Measurements from ENCODE around the gene RASAL1. TPM values are rescaled to one million over a fixed set of nuclear protein-coding genes. Genes with fewer than 3 reads are reported as not detected.

Gene RASAL1
- total RNA-seq, 2 donors from 2014 or later, result 1.6 to 9.9 TPM

GRCh38 chr12:113050795-113051194 is 84.8 kb downstream of the RASAL1 start:
- TF ChIP-seq POLR2AphosphoS5 (IDR thresholded peaks at IDR 0.05) (no peak), CTCF (IDR thresholded peaks at IDR 0.05) (no peak), POLR2A (IDR thresholded peaks at IDR 0.05) (no peak)
- intact Hi-C loops (cut with DNase I), result no loop called here
- Histone ChIP-seq H3K27me3 (replicated peaks; ENCODE audit: insufficient read depth) (no peaks in the 10 kb centered on the region), H3K9me3 (no peaks in the 10 kb centered on the region), H3K36me3 (no peaks in the 10 kb centered on the region), H3K4me3 (no peak overlapping the region), H3K4me1 (replicated peaks) (no peaks in the 10 kb centered on the region), H3K27ac (no peak overlapping the region)
- WGBS, result 56% methylated on average over 7 of the region's 7 CpGs
- DNase-seq (ENCODE audit: low spot score), result no peak

- WGBS, result 42% methylated on average over 11 of the region's 11 CpGs
- H3K9me3 ChIP-seq, result no peaks in the 10 kb centered on the region
- no peaks in the 10 kb centered on the region for H3K27me3 ChIP-seq (replicated peaks; ENCODE audit: insufficient read depth)
- no peaks in the 10 kb centered on the region for H3K36me3 ChIP-seq
- TF ChIP-seq CTCF (IDR thresholded peaks at IDR 0.05), result peak in 1 of 4 experiments; percentile 10
- no peak for TF ChIP-seq POLR2A (IDR thresholded peaks at IDR 0.05)
- TF ChIP-seq POLR2AphosphoS5 (IDR thresholded peaks at IDR 0.05), result no peak
- intact Hi-C loops (cut with DNase I), result loop anchor here (5.0 kb wide), 2 partner anchors 107 to 122 kb away; no protein-coding TSS in a partner anchor
- no peak overlapping the region for H3K27ac ChIP-seq
- H3K4me3 ChIP-seq, result no peak overlapping the region
- no peak for DNase-seq (ENCODE audit: low spot score)
- H3K4me1 ChIP-seq (replicated peaks), result no peaks in the 10 kb centered on the region
These were observed 85.4 kb downstream of the RASAL1 start for GRCh38 chr12:113049976-113050742.

Small RNA genes lying within 50 kb of the gene (microRNA-seq; reads per million reads assigned to microRNA genes)
- gene MIR7106, result not detected

Small RNA genes lying within 50 kb of the gene (small RNA-seq; reads per million reads assigned to genes)
- gene MIR7106 (0 reads per million in 2 donors), gene RF00019 (0 reads per million in 2 donors)

Other genes with a start within 250 kb of the RASAL1 start
- 10 to 100 TPM in 1 of 2 donors, 1 to 10 TPM in 1; 8.2 to 14.2 TPM for gene OAS1, start 228.8 kb downstream of the RASAL1 start, total RNA-seq
- 10 to 100 TPM in 1 of 2 donors, 1 to 10 TPM in 1; 8.7 to 11.2 TPM for gene OAS3, start 197.3 kb downstream of the RASAL1 start, total RNA-seq
- gene OAS2, start 157.2 kb downstream of the RASAL1 start, total RNA-seq, result 10 to 100 TPM in 1 of 2 donors, 1 to 10 TPM in 1; 9.7 to 12.4 TPM
- gene DTX1, start 79.0 kb downstream of the RASAL1 start, total RNA-seq, result 10 to 100 TPM in 1 of 2 donors, 1 to 10 TPM in 1; 2.6 to 21.2 TPM
- gene CFAP73, start 14.0 kb upstream of the RASAL1 start, total RNA-seq, result under 1 TPM in 1 of 2 donors, not detected in 1; 0.57 TPM
- gene DDX54, start 49.7 kb upstream of the RASAL1 start, total RNA-seq, result 100 to 1,000 TPM in 1 of 2 donors, 10 to 100 TPM in 1; 66.3 to 119 TPM
- gene RITA1, start 50.0 kb upstream of the RASAL1 start, total RNA-seq, result 10 to 100 TPM; 29.0 to 39.7 TPM
- gene TPCN1, start 85.7 kb upstream of the RASAL1 start, total RNA-seq, result 10 to 100 TPM; 52.6 to 65.3 TPM
- gene SLC8B1, start 199.3 kb upstream of the RASAL1 start, total RNA-seq, result 10 to 100 TPM; 23.1 to 94.7 TPM
- gene PLBD2, start 222.8 kb upstream of the RASAL1 start, total RNA-seq, result 100 to 1,000 TPM in 1 of 2 donors, 10 to 100 TPM in 1; 48.2 to 114 TPM